Common myeloid progenitor, CD34-positive (primary cell): ENCODE measurements around the gene WASF2.
"Not testable (repeated sequence)": the region's sequence is repeated elsewhere in the genome, so short reads cannot be mapped to it uniquely, and the experiment has no call there.

ENCODE experiments used
- CTCF ChIA-PET: fragments of 350-600 bp; sonication (Branson Sonifier 250); formaldehyde crosslinking; loops from one replicate; lab custom pipeline; 2021; ENCODE audit warnings: antibody characterized with exemption; lab: Charles Lee
- POLR2A ChIA-PET: fragments of 350-600 bp; sonication (Branson Sonifier 250); formaldehyde crosslinking; loops from one replicate; lab custom pipeline; 2021; ENCODE audit warnings: antibody characterized with exemption; lab: Charles Lee
- DNase-seq, 3 donors: peaks; one replicate each; pipeline versions ENCODE4 v3.0.0 to v3.0.0-alpha.2; 2013
- H3K27ac ChIP-seq, 2 experiments: 1 replicate in 1 of 2; 2 replicates in 1 of 2; pipeline ENCODE4 v1.7.0; 2013; ENCODE audit warnings: inconsistent platforms in 2 of 2, low read length in 2 of 2, mild to moderate bottlenecking in 2 of 2, low read depth in 1 of 2, moderate library complexity in 1 of 2; ENCODE audit not compliant: severe bottlenecking in 2 of 2, insufficient read depth in 1 of 2, poor library complexity in 1 of 2
- H3K27me3 ChIP-seq, 5 experiments: replicated peaks in 2 of 5; 1 replicate in 3 of 5; 2 replicates in 2 of 5; pipeline versions ENCODE4 v1.6.1 to v1.7.0; 2013; ENCODE audit warnings: low read length in 4 of 5, mild to moderate bottlenecking in 2 of 5, moderate library complexity in 2 of 5, inconsistent platforms in 1 of 5; ENCODE audit not compliant: insufficient read depth in 5 of 5, control insufficient read depth in 4 of 5
- H3K36me3 ChIP-seq, 4 experiments: 1 replicate in 2 of 4; 2 replicates in 2 of 4; pipeline versions ENCODE4 v1.6.1 to v1.7.0; 2013; ENCODE audit warnings: low read length in 3 of 4, control low read depth in 1 of 4, mild to moderate bottlenecking in 1 of 4; ENCODE audit not compliant: control insufficient read depth in 4 of 4, insufficient read depth in 4 of 4
- H3K4me1 ChIP-seq, 4 experiments: 1 replicate in 3 of 4; 2 replicates in 1 of 4; pipeline versions ENCODE4 v1.6.1 to v1.7.1; 2013; ENCODE audit warnings: low read length in 3 of 4, mild to moderate bottlenecking in 3 of 4, control low read depth in 1 of 4, inconsistent platforms in 1 of 4, moderate library complexity in 1 of 4; ENCODE audit not compliant: control insufficient read depth in 4 of 4, insufficient read depth in 4 of 4; ENCODE audit errors: control extremely low read depth in 1 of 4
- H3K4me3 ChIP-seq, 7 experiments: 1 replicate in 4 of 7; 2 replicates in 3 of 7; pipeline versions ENCODE4 v1.5.1 to v1.7.0; 2013; ENCODE audit warnings: mild to moderate bottlenecking in 7 of 7, low read length in 6 of 7, moderate library complexity in 6 of 7, inconsistent platforms in 2 of 7, low read depth in 2 of 7, control low read depth in 1 of 7; ENCODE audit not compliant: insufficient read depth in 4 of 7, control insufficient read depth in 1 of 7; ENCODE audit errors: extremely low read depth in 1 of 7
- H3K9me3 ChIP-seq, 5 experiments: 1 replicate in 4 of 5; 2 replicates in 1 of 5; pipeline versions ENCODE4 v1.6.1 to v1.7.1; 2013; ENCODE audit warnings: low read length in 4 of 5, mild to moderate bottlenecking in 2 of 5, inconsistent platforms in 1 of 5, low read depth in 1 of 5, moderate library complexity in 1 of 5; ENCODE audit not compliant: control insufficient read depth in 4 of 5, insufficient read depth in 2 of 5; ENCODE audit errors: control extremely low read depth in 1 of 5
- WGBS: methylation state at CpG from one replicate; pipeline ENCODE4 v1.1.5; 2013; ENCODE audit not compliant: insufficient coverage; 5-methylcytosine and 5-hydroxymethylcytosine counted together

WASF2 gene

GRCh38 chr1:27458521-27458920 lies 31.4 kb downstream of the WASF2 start:
- H3K27me3 ChIP-seq, H3K27ac ChIP-seq, H3K9me3 ChIP-seq, DNase-seq, H3K4me3 ChIP-seq, H3K36me3 ChIP-seq, POLR2A ChIA-PET: not testable (repeated sequence)
- CTCF ChIA-PET = interaction anchor here (0.6 kb wide), 1 partner anchor 113 kb away, joined by 4 read pairs; no protein-coding TSS in a partner anchor
- WGBS = 100% methylated on average over 5 of the region's 10 CpGs
- peaks cover 3 to 20% (median 9%) of the 10 kb centered on the region in 4 experiments for H3K4me1 ChIP-seq

- Histone ChIP-seq H3K4me3 (no peak overlapping the region), H3K27ac (no peak overlapping the region), H3K27me3 (no peaks in the 10 kb centered on the region), H3K4me1 (peaks cover 7 to 26% (median 15%) of the 10 kb centered on the region in 4 experiments), H3K9me3 (no peaks in the 10 kb centered on the region), H3K36me3 (peaks cover 0 to 4% (median 2%) of the 10 kb centered on the region in 4 experiments)
- DNase-seq = peak in 2 of 3 donors; percentile 34 to 54
- WGBS = 46% methylated on average over 4 of the region's 5 CpGs
- POLR2A ChIA-PET = interaction anchor here (0.6 kb wide), 1 partner anchor 8 kb away, joined by 3 read pairs; no protein-coding TSS in a partner anchor
- CTCF ChIA-PET = interaction anchor here (1.0 to 2.2 kb wide), 4 partner anchors 9 to 41 kb away, joined by 3 to 9 read pairs (median 4); no protein-coding TSS in a partner anchor
Observed at GRCh38 chr1:27455139-27455811, 34.7 kb downstream of the WASF2 start.

- ChIA-PET CTCF (interaction anchor here (1.5 to 2.2 kb wide), 2 partner anchors 10 to 25 kb away, joined by 3 to 9 read pairs; no protein-coding TSS in a partner anchor), POLR2A (no interaction called here)
- Histone ChIP-seq H3K4me3 (no peak overlapping the region), H3K36me3 (peaks cover 0 to 4% (median 3%) of the 10 kb centered on the region in 4 experiments), H3K27ac (no peak overlapping the region), H3K9me3 (no peaks in the 10 kb centered on the region), H3K27me3 (no peaks in the 10 kb centered on the region), H3K4me1 (peaks cover 7 to 21% (median 15%) of the 10 kb centered on the region in 4 experiments)
- no CpG with 5 or more reads among the region's 4 CpGs for WGBS
- DNase-seq = no peak
Observed at GRCh38 chr1:27454610-27455009, 35.4 kb downstream of the WASF2 start.

- ChIA-PET CTCF (interaction anchor here (1.3 to 3.4 kb wide), 3 partner anchors 12 to 23 kb away, joined by 4 to 19 read pairs (median 6); no protein-coding TSS in a partner anchor), POLR2A (no interaction called here)
- Histone ChIP-seq H3K4me3 (no peak overlapping the region), H3K27me3 (no peaks in the 10 kb centered on the region), H3K27ac (no peak overlapping the region), H3K36me3 (peaks cover 5 to 15% (median 9%) of the 10 kb centered on the region in 4 experiments), H3K9me3 (no peaks in the 10 kb centered on the region), H3K4me1 (peaks cover 7 to 21% (median 15%) of the 10 kb centered on the region in 4 experiments)
- WGBS = 50% methylated on average over 1 of the region's 1 CpG
- no peak for DNase-seq
Observed at GRCh38 chr1:27451343-27451742, 38.6 kb downstream of the WASF2 start.

GRCh38 chr1:27448982-27449381 lies 41.0 kb downstream of the WASF2 start:
- Histone ChIP-seq H3K4me3 (no peak overlapping the region), H3K4me1 (peaks cover 0 to 14% (median 11%) of the 10 kb centered on the region in 4 experiments), H3K27me3 (no peaks in the 10 kb centered on the region), H3K36me3 (peaks cover 4 to 16% (median 10%) of the 10 kb centered on the region in 4 experiments), H3K27ac (no peak overlapping the region), H3K9me3 (no peaks in the 10 kb centered on the region)
- ChIA-PET POLR2A (no interaction called here), CTCF (interaction anchor here (1.2 to 3.4 kb wide), 3 partner anchors 10 to 32 kb away, joined by 3 to 19 read pairs (median 5); no protein-coding TSS in a partner anchor)
- 97% methylated on average over 7 of the region's 9 CpGs for WGBS
- no peak for DNase-seq

GRCh38 chr1:27447883-27448282 lies 42.1 kb downstream of the WASF2 start:
- H3K27me3 ChIP-seq = no peaks in the 10 kb centered on the region
- DNase-seq = no peak
- H3K4me3 ChIP-seq = no peak overlapping the region
- H3K27ac ChIP-seq = no peak overlapping the region
- peaks cover 4 to 16% (median 10%) of the 10 kb centered on the region in 4 experiments for H3K36me3 ChIP-seq
- CTCF ChIA-PET = interaction anchor here (0.9 to 2.1 kb wide), 5 partner anchors 9 to 31 kb away, joined by 4 to 7 read pairs (median 5); no protein-coding TSS in a partner anchor
- POLR2A ChIA-PET = interaction anchor here (0.8 kb wide), 1 partner anchor 9 kb away, joined by 3 read pairs; no protein-coding TSS in a partner anchor
- WGBS = 100% methylated on average over 2 of the region's 3 CpGs
- peaks cover 0 to 14% (median 11%) of the 10 kb centered on the region in 4 experiments for H3K4me1 ChIP-seq
- H3K9me3 ChIP-seq = no peaks in the 10 kb centered on the region
